Astrocyte of the spinal cord (primary cell): ENCODE data around the gene MAP2K4.
A peak's percentile ranks its signal among the peaks of the same experiment; 100 is the strongest.
"Not testable (repeated sequence)": the region's sequence is repeated elsewhere in the genome, so short reads cannot be mapped to it uniquely, and the experiment has no call there.

Source experiments
- DNase-seq: peaks from one replicate; pipeline ENCODE4 v3.0.0; 2011; ENCODE audit warnings: low read depth, low spot score
- H3K4me3 ChIP-seq: 2 replicates; pipeline ENCODE4 v1.5.1; 2011; ENCODE audit warnings: low read depth, mild to moderate bottlenecking, low read length, moderate library complexity
- in situ Hi-C: cut with HindIII; loops from 2 replicates; pipeline ENCODE4 v1.10.0; 2017; ENCODE audit warnings: low sequenced_read_pairs
- TF ChIP-seq, protein P1 (sequence below): IDR thresholded peaks from 2 replicates; pipeline ENCODE4 v1.5.1; 2012; ENCODE audit warnings: low read depth, mild to moderate bottlenecking, low read length, inconsistent platforms

The MAP2K4 gene

GRCh38 chr17:12020642-12021622 lies at the start of gene MAP2K4:
TSS of gene MAP2K4 (plus strand) at chr17:12020877. CDS start at chr17:12020887, 10 bp downstream.
- DNase-seq = peak; percentile 89
- in situ Hi-C loops = no loop called here
- H3K4me3 ChIP-seq = peak within 1 kb of the TSS; percentile 64
- TF ChIP-seq, protein P1, sequence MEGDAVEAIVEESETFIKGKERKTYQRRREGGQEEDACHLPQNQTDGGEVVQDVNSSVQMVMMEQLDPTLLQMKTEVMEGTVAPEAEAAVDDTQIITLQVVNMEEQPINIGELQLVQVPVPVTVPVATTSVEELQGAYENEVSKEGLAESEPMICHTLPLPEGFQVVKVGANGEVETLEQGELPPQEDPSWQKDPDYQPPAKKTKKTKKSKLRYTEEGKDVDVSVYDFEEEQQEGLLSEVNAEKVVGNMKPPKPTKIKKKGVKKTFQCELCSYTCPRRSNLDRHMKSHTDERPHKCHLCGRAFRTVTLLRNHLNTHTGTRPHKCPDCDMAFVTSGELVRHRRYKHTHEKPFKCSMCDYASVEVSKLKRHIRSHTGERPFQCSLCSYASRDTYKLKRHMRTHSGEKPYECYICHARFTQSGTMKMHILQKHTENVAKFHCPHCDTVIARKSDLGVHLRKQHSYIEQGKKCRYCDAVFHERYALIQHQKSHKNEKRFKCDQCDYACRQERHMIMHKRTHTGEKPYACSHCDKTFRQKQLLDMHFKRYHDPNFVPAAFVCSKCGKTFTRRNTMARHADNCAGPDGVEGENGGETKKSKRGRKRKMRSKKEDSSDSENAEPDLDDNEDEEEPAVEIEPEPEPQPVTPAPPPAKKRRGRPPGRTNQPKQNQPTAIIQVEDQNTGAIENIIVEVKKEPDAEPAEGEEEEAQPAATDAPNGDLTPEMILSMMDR = no peak

DNA sequence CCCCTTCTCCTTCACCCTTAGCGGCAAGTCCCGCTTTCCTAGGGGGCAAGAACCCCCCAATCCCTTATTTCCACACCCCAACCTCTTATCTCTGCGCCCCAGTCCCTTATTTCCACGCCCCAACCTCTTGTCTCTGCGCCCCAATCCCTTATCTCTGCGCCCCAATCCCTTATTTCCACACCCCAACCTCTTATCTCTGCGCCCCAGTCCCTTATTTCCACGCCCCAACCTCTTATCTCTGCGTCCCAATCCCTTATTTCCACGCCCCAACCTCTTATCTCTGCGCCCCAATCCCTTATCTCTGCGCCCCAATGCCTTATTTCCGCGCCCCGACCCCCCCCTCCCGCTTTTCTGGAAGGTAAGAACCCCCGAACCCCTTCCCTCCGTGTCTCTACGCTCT lies 47.9 kb upstream of the MAP2K4 start:
- H3K4me3 ChIP-seq, DNase-seq, in situ Hi-C loops: not testable (repeated sequence)

DNA sequence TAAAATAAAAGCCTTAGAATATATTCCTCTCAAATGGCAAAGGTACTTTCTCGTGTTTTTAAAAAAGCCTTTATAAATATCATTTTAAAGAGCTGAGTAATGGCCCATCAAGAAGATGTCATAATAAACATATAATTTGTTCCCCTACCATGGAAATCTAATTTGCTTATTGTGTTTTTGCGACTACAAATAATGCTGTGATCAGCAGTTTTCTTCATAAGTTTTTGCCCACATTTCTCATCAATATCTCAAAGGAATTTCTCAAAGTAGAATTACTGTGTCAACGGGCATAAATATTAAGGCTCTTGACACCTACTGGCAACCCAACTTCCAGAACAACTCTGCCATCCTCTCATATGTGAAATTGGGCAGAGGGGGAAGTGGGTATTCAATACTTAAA lies 40.9 kb upstream of the MAP2K4 start:
- TF ChIP-seq, protein P1 = no peak
- H3K4me3 ChIP-seq = no peak overlapping the region
- in situ Hi-C loops = no loop called here
- no peak for DNase-seq

DNA sequence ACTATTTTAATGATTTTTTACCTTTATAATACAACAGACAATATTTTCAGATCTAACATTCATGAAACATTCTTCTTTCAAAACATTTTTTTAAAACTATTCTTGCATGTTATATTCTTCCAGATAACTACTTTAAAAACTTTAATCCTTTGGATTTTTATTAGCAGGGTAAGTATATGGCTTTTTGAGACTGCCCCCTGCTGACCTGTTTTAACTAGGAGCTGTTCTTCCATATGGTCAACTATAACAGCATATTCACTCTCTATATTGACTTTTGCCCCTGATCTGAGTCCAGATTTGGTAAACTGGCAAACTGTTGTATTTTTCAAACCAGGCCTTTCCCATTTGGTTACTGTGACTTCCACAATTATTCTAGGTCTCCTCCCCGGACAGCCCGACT lies 39.9 kb upstream of the MAP2K4 start:
- TF ChIP-seq, protein P1 = peak; percentile 52
- DNase-seq = peak; percentile 7
- H3K4me3 ChIP-seq = no peak overlapping the region
- in situ Hi-C loops = no loop called here

DNA sequence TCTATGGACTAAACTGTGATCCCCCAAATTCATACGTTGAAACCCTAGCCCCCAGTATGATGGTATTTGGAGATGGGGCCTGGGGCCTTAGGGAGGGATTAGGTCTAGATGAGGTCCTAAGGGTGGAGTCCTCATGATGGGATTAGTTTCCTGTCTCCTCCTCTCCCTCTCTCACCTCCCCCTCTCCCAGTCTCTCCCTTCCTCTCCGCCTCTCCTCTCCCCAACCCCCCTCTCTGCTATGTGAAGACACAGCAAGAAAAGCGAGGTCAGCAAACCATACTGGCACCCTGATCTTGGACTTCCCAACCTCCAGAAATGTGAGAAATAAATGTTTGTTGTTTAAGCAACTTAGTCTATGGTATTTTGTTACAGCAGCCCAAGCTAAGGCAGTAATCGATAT lies 38.8 kb upstream of the MAP2K4 start:
- TF ChIP-seq, protein P1 = no peak

GRCh38 chr17:11986179-11986941 lies 34.3 kb upstream of the MAP2K4 start:
- in situ Hi-C loops = no loop called here
- H3K4me3 ChIP-seq = no peak overlapping the region
- DNase-seq = peak; percentile 44
- TF ChIP-seq, protein P1 = no peak

More for the DNA sequence above, 38.8 kb upstream of the MAP2K4 start:
- no peak overlapping the region for H3K4me3 ChIP-seq
- in situ Hi-C loops = no loop called here
- no peak for DNase-seq

DNA sequence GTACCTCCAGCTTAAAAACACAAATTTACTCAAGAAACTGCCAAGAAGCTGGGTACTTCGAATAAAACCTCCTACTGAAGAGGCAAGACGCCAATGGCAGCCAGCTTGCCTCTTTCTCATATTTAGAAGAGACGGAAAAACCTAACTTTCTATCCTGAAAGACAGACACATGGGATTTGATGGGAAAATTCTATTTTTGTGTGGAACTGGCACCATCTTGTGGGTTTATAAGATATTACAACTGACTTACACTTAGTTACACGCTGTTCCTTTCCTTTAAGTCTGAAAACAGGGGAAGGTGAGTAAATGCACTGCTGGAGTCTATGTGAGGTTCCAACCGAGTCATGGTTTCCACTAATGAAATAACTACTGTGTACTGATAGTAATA lies 33.7 kb upstream of the MAP2K4 start:
- in situ Hi-C loops = no loop called here
- peak; percentile 69 for DNase-seq
- TF ChIP-seq, protein P1 = peak; percentile 45
- no peak overlapping the region for H3K4me3 ChIP-seq
